OCI-M2 (cell line): Measurements from ENCODE around the gene NCF2.

Source experiments
- DNase-seq: peaks from one replicate; lab custom pipeline; 2025; ENCODE audit not compliant: unreplicated experiment; lab: John Stamatoyannopoulos, UW

NCF2 gene

GRCh38 chr1:183586455-183586854 is 3.8 kb downstream of the NCF2 start:
- no peak for DNase-seq

DNA sequence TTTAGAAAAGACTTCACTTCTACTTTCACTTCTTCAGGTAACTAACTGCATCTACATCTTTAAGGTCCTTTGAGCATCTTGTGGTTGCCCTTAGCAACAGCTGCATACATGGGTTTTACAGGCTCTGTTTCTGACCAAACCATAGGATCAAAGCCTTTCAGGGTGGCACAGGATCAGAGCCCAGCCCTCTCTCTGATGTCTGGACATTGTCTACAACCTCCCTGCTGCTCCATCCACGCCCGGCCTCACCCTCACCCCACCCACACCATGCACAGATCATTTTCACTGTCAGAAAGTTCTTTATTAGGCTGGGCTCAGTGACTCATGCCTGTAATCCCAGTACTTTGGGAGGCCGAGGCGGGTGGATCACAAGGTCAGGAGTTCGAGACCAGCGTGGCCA is 5.2 kb downstream of the NCF2 start:
- no peak for DNase-seq

- no peak for DNase-seq
Measured at GRCh38 chr1:183584147-183584546, 6.1 kb downstream of the NCF2 start.

DNA sequence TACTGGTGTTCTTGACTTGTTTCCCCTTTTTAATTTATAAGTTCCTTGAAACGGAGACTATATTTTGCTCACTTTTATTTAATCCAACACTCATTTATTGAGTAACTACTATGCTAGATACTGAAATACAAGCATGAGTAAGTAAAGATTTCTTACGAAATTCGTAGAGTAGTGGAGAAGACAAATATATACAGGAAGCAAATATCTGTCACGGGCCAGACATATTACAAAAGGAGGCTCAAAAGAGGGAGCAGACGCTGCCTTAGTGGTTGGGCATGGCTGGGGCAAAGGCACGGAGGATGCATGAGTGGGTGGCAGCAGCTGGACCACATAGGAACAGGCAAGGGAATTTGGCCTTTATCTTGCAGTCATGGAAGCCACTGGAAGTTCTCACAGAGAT is 6.8 kb downstream of the NCF2 start:
- no peak for DNase-seq

- no peak for DNase-seq
Measured at GRCh38 chr1:183582021-183582713, 8.1 kb downstream of the NCF2 start.

DNA sequence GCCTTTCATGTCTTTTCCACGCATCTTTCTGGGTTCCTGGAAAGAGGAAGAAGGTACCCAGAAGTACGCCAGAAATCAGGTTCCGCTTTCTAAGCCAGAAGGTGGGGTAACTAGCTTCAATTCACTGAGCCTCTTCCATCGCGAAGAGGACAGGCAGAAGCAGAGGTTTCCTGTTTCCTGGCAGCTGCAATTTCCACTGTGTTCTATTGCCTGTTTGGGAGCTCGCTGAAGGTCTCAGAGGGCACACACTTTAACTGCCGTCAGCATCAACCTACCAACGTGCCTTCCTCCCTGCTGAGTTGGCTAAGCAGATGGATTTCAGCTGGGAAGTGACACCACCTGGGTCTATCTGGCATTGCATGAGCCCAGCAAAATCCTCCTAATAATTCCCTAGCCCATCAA is 10.0 kb downstream of the NCF2 start:
- DNase-seq, result no peak

- DNase-seq, result no peak
Measured at GRCh38 chr1:183578856-183579255, 11.4 kb downstream of the NCF2 start.

DNA sequence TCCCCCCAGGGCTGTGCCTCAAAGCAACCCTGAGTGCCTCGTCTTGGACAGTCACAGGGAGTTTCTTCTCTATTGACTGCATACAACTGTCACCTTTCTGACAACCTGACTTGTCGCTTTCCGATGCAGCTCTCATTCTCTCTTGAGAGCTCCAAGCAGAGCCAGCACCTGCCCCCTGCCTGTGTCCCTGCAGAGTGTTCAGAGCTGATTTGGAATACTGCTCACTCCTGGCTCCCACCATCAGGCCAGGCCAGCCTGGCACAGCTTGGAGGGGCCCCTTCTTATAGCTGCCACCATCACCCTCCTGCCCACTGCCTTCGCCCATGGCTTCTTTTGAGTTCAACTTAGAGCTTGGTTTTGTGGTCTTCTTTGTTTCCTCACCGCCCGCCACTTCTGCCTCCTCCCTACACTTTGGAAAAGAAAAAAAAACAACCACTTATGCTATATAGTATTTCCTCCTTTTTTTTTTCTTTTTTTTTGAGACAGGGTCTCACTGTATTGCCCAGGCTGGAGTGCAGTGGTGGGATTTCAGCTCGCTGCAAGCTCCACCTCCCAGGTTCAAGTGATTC is 12.3 kb downstream of the NCF2 start:
- no peak for DNase-seq

GRCh38 chr1:183576537-183576936 is 13.7 kb downstream of the NCF2 start:
- DNase-seq, result no peak

GRCh38 chr1:183575606-183576005 is 14.7 kb downstream of the NCF2 start:
- DNase-seq, result no peak

- no peak for DNase-seq
Measured at GRCh38 chr1:183572721-183573120, 17.5 kb downstream of the NCF2 start.

DNA sequence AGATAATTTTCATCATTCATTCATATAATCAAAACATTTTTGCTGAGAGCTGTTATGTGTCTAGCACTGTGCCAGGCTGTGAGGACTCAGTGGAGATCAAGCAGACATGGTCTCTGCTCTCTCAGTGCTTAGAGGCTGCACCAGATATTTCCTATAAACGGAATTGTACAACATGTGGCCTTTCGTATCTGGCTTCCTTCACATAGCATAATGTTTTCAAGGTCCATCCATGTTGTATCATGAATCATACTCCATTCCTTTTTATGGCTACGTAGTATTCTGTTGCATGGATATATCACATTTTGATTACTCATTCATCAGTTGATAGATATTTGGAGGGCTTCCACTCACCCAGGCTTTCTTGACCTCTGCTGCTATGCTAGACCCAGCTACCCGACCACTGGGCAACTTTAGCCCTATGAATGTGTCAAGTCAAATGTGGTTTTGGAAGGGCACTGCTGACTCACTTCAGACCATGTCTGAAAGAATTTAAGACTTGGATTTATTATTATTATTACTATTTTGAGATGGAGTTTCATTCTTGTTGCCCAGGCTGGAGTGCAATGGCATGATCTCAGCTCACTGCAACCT is 18.5 kb downstream of the NCF2 start:
- DNase-seq, result no peak

GRCh38 chr1:183570451-183570850 is 19.8 kb downstream of the NCF2 start:
- no peak for DNase-seq

DNA sequence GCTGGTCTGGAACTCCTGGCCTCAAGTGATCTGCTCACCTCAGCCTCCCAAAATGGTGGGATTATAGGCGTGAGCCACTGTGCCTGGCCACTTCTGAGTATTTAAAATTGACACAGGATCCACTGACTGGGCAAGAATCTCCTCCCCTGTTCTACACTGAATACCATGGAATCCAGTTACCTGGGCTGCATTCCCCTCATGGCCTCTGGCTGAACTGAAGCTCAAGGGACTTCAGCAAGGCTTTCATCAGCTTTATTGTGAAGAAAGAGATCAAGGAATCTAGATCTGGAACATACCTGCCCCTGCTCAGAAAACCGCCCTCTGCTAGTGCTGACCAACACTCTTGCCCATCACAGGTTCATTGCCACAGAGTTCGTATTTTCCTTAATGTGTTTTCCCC is 20.5 kb downstream of the NCF2 start:
- no peak for DNase-seq

GRCh38 chr1:183569141-183569540 is 21.1 kb downstream of the NCF2 start:
- no peak for DNase-seq

- no peak for DNase-seq
Measured at GRCh38 chr1:183568176-183569021, 21.9 kb downstream of the NCF2 start.

DNA sequence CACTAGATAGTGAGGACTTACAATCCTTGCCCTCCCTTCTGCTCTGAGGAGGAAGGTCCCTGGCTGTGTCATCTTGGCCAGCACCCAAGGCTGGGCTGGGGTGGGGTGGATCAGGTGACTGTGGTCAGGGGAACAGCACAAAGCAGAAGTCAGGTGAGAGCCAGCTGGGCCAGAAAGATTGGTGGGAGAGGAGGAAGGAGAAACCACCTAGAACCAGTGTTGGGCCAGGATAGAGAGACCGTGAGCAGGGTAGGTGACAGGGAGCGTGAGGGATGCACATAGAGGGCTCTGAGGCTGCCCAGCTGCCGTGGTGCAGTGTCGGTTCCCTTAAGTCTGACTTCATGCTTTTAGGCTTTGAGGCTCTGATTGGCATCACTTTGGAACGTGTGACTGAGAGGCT is 22.7 kb downstream of the NCF2 start:
- DNase-seq, result no peak

GRCh38 chr1:183566026-183566425 is 24.2 kb downstream of the NCF2 start:
- DNase-seq, result no peak

DNA sequence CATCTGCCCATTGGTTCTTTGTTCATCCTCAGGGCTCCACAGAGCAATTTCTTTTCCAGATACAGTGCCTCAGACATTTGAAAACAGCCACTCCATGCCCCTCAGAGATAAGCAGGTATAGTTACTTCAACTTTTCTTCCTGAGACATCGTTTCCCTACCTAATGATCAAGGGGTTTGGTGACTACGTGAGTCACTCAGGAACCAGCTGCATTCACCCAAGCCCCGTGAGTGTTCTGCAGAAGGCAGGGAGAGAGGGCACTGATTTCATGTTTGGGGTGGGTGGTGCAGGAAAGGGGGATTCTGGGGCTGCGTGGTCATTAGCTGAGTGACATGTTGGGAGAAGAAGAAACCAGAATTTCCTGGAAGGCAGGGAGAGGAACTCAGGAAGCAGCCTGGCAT is 25.0 kb downstream of the NCF2 start:
- DNase-seq, result no peak

DNA sequence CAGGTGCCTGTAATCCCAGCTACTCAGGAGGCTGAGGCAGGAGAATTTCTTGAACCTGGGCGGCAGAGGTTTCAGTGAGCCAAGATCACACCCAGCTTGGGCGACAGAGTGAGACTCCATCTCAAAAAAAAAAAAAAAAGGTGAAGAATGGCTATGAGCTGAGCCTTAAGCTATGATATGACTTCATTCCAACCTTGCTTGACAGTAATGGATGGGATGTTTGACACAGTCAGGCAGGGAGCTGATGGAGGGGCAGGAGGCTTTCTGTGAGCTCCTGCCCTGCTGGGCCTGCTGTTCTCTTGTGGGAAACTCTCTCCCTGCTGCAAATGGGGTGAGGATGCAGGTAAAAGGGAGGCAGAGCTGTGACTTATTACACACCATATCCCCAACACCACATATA is 27.6 kb downstream of the NCF2 start:
- DNase-seq, result no peak

- no peak for DNase-seq
Measured at GRCh38 chr1:183559061-183559460, 31.2 kb downstream of the NCF2 start.

- DNase-seq, result no peak
Measured at GRCh38 chr1:183554577-183554976, 35.7 kb downstream of the NCF2 start.
